Tibial nerve (tissue), 4 donors: Measurements from ENCODE around the gene WDR48.

Source experiments
- CTCF ChIP-seq, 5 experiments: fragments of 200-600 bp in 3 of 5; fragments of 450-650 bp in 2 of 5; sonication (generic) in 3 of 5; IDR thresholded peaks; one replicate each; pipeline ENCODE4 v1.5.1; 2016 to 2019; ENCODE audit warnings: antibody characterized with exemption in 5 of 5, mild to moderate bottlenecking in 3 of 5, moderate library complexity in 2 of 5
- EP300 ChIP-seq, 2 donors: sonication (generic); formaldehyde crosslinking; IDR thresholded peaks; one replicate each; pipeline ENCODE4 v1.6.1; 2017; ENCODE audit warnings: antibody characterized with exemption in 2 of 2, mild to moderate bottlenecking in 1 of 2
- POLR2A ChIP-seq, 2 donors: fragments of 450-650 bp; IDR thresholded peaks; one replicate each; pipeline ENCODE4 v1.6.1; 2017; ENCODE audit warnings: antibody characterized with exemption in 2 of 2, mild to moderate bottlenecking in 2 of 2, moderate library complexity in 2 of 2

GRCh38 chr3:39112535-39112934 lies 60.7 kb downstream of the WDR48 start:
- TF ChIP-seq CTCF (IDR thresholded peaks at IDR 0.05), result no peak
- TF ChIP-seq POLR2A (IDR thresholded peaks at IDR 0.05), result no peak
- TF ChIP-seq EP300 (IDR thresholded peaks at IDR 0.05), result no peak
